Spleen (tissue), 11 donors: ENCODE results near the gene FAM151A. TPM values are rescaled to one million over a fixed set of nuclear protein-coding genes. Genes with fewer than 3 reads are reported as not detected.

Experiments used
- DNase-seq: peaks from one replicate; pipeline ENCODE4 v3.0.0-alpha.2; 2020
- H3K27ac ChIP-seq, 8 donors: fragments of 200-600 bp; sonication (generic) in 7 of 8; 1 replicate in 4 of 8; 2 replicates in 4 of 8; pipeline versions ENCODE4 v1.5.0 to v1.8.0; 2016 to 2021; ENCODE audit warnings: inconsistent platforms in 4 of 8, mild to moderate bottlenecking in 4 of 8, moderate library complexity in 1 of 8
- H3K27me3 ChIP-seq, 7 donors: fragments of 200-600 bp; sonication (generic) in 6 of 7; replicated peaks in 1 of 7; 1 replicate in 4 of 7; 2 replicates in 3 of 7; pipeline versions ENCODE4 v1.5.0 to v1.8.0; 2016 to 2021; ENCODE audit warnings: inconsistent platforms in 3 of 7, mild to moderate bottlenecking in 1 of 7
- H3K36me3 ChIP-seq, 6 donors: fragments of 200-600 bp; sonication (generic) in 5 of 6; 1 replicate in 4 of 6; 2 replicates in 2 of 6; pipeline versions ENCODE4 v1.5.0 to v1.8.0; 2016 to 2021; ENCODE audit warnings: inconsistent platforms in 2 of 6
- H3K4me1 ChIP-seq, 6 donors: fragments of 200-600 bp; sonication (generic) in 5 of 6; 1 replicate in 3 of 6; 2 replicates in 3 of 6; pipeline versions ENCODE4 v1.5.0 to v1.8.0; 2016 to 2021; ENCODE audit warnings: inconsistent platforms in 3 of 6
- H3K4me3 ChIP-seq, 8 donors: fragments of 200-600 bp; sonication (generic) in 7 of 8; 1 replicate in 4 of 8; 2 replicates in 4 of 8; pipeline versions ENCODE4 v1.5.0 to v1.8.0; 2016 to 2021; ENCODE audit warnings: inconsistent platforms in 4 of 8, mild to moderate bottlenecking in 4 of 8, moderate library complexity in 2 of 8
- H3K9me3 ChIP-seq, 8 donors: fragments of 200-600 bp; sonication (generic) in 7 of 8; 1 replicate in 4 of 8; 2 replicates in 4 of 8; pipeline versions ENCODE4 v1.5.0 to v1.8.0; 2016 to 2021; ENCODE audit warnings: inconsistent platforms in 4 of 8
- CTCF ChIP-seq, 11 experiments: fragments of 200-600 bp in 7 of 11; fragments of 450-650 bp in 4 of 11; sonication (generic) in 4 of 11; IDR thresholded peaks in 8 of 11; conservative IDR thresholded peaks in 3 of 11; 1 replicate in 7 of 11; 2 replicates in 4 of 11; pipeline versions ENCODE4 v1.4.0 to v1.8.0; 2016 to 2021; ENCODE audit warnings: antibody characterized with exemption in 11 of 11, inconsistent platforms in 4 of 11, mild to moderate bottlenecking in 1 of 11
- POLR2A ChIP-seq, 3 donors: fragments of 450-650 bp; IDR thresholded peaks; one replicate each; pipeline ENCODE4 v1.5.1; 2017; ENCODE audit warnings: antibody characterized with exemption in 3 of 3, mild to moderate bottlenecking in 1 of 3
- POLR2AphosphoS5 ChIP-seq, 3 donors: sonication (generic); formaldehyde crosslinking; IDR thresholded peaks; one replicate each; pipeline ENCODE4 v1.5.1; 2017; ENCODE audit warnings: antibody characterized with exemption in 3 of 3
- WGBS, 5 donors: extraction: QIAGEN DNeasy Blood & Tissue Kit in 3 of 5; methylation state at CpG; one replicate each; pipeline versions ENCODE4 v1.1.5 to v1.1.7; 2013 to 2018; 5-methylcytosine and 5-hydroxymethylcytosine counted together
- intact Hi-C: fragments of 100-400 bp; cut with DNase I; formaldehyde crosslinking; loops from one replicate; pipeline ENCODE4 v1.15.0; 2023; ENCODE audit warnings: low total_unique reads
- polyA plus RNA-seq, 3 donors: library from polyadenylated mRNA; stranded (reverse); fragments of 200-250 nt; gene quantifications; one replicate each; pipeline ENCODE4 v1.2.1, GENCODE V29; 2013
- total RNA-seq, 7 donors: library from RNA; depleted of rRNA in 3 of 7; stranded (reverse); fragments of >200 nt in 3 of 7; fragmentation: NEBNext Ultra II Directional in 4 of 7; extraction: Animal tissue kit (Norgen Biotek cat#: 25700) in 4 of 7; gene quantifications; one replicate each; pipeline versions ENCODE4 v1.1.0 to v1.2.1, GENCODE V29; 2016 to 2021
- donor health status: healthy with polysubstance abuse.
- donor health status: DM: no; HTN: no; CAD: no; lungs with moderate emphysema.
- donor health status: DM: no; HTN: no; CAD: no.
- donor health status: Bipolar disorder and iron deficiency.
- donor health status: healthy.
- donor health status: DM: no; HTN: no; CAD: no.
- donor health status: DM: yes; HTN: yes; CAD: no.

FAM151A gene
- total and polyA plus RNA-seq, 10 donors, result 0.70 to 4.2 (median 0.97) TPM; not detected in 1

- Histone ChIP-seq H3K4me1 (peaks cover 0 to 11% (median 2%) of the 10 kb centered on the region in 6 donors), H3K27me3 (no peaks in the 10 kb centered on the region), H3K9me3 (no peaks in the 10 kb centered on the region), H3K4me3 (no peak overlapping the region), H3K36me3 (no peaks in the 10 kb centered on the region), H3K27ac (no peak overlapping the region)
- TF ChIP-seq POLR2AphosphoS5 (IDR thresholded peaks at IDR 0.05) (no peak), CTCF (IDR thresholded peaks at IDR 0.05 in 8 of 11, conservative IDR thresholded peaks at IDR 0.05 in 3 of 11) (no peak), POLR2A (IDR thresholded peaks at IDR 0.05) (no peak)
- peak; percentile 59 for DNase-seq
- WGBS, 5 donors, result 83 to 95% (median 89%) methylated on average over 2 to 8 of the region's 8 CpGs
- intact Hi-C loops, result no loop called here
These were observed 11.7 kb downstream of the FAM151A start for GRCh38 chr1:54611621-54612020.

- Histone ChIP-seq H3K36me3 (no peaks in the 10 kb centered on the region), H3K9me3 (no peaks in the 10 kb centered on the region), H3K27me3 (no peaks in the 10 kb centered on the region), H3K4me1 (peaks cover 0 to 11% (median 2%) of the 10 kb centered on the region in 6 donors), H3K4me3 (no peak overlapping the region), H3K27ac (no peak overlapping the region)
- 92 to 98% (median 96%) methylated on average over 16 to 18 of the region's 18 CpGs for WGBS, 5 donors
- TF ChIP-seq CTCF (IDR thresholded peaks at IDR 0.05 in 8 of 11, conservative IDR thresholded peaks at IDR 0.05 in 3 of 11) (no peak), POLR2AphosphoS5 (IDR thresholded peaks at IDR 0.05) (no peak), POLR2A (IDR thresholded peaks at IDR 0.05) (no peak)
- intact Hi-C loops, result no loop called here
- peak; percentile 49 for DNase-seq
These were observed 12.4 kb downstream of the FAM151A start for GRCh38 chr1:54610601-54611580.

DNA sequence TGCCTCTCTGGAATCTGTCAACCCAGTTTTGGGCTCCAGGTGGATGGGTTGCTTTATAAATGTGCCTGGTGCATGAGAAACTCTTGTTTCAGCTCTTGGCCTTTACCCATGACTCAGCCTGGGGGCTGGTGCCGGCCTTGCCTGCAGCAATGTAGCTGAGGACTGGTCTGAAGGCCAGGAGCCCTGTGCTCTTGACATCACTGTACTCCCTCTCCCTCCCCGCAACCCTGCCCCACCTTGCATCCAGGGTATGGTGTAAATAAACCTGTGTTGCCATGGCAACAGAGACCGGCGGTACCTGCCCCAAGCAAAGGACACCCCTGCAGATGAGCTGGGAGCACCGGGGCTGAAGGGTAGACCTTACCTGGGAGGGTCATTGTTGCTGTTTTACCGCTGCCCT, 13.3 kb downstream of the FAM151A start:
- no peak for TF ChIP-seq CTCF (IDR thresholded peaks at IDR 0.05 in 8 of 11, conservative IDR thresholded peaks at IDR 0.05 in 3 of 11)
- TF ChIP-seq POLR2AphosphoS5 (IDR thresholded peaks at IDR 0.05), result no peak
- TF ChIP-seq POLR2A (IDR thresholded peaks at IDR 0.05), result no peak
- peak; percentile 68 for DNase-seq
- Histone ChIP-seq H3K27me3 (no peaks in the 10 kb centered on the region), H3K4me3 (no peak overlapping the region), H3K4me1 (peaks cover 0 to 11% (median 2%) of the 10 kb centered on the region in 6 donors), H3K27ac (peak overlapping the region in 2 of 8 donors; percentile 2 to 27), H3K36me3 (no peaks in the 10 kb centered on the region), H3K9me3 (no peaks in the 10 kb centered on the region)
- intact Hi-C loops, result no loop called here
- WGBS, 5 donors, result 75 to 87% (median 82%) methylated on average over 4 to 6 of the region's 6 CpGs

- Histone ChIP-seq H3K36me3 (no peaks in the 10 kb centered on the region), H3K27ac (peak overlapping the region in 1 of 8 donors; percentile 27), H3K9me3 (no peaks in the 10 kb centered on the region), H3K4me3 (no peak overlapping the region), H3K27me3 (no peaks in the 10 kb centered on the region), H3K4me1 (peaks cover 0 to 15% (median 3%) of the 10 kb centered on the region in 6 donors)
- TF ChIP-seq POLR2AphosphoS5 (IDR thresholded peaks at IDR 0.05) (peak; percentile 32 to 68 (median 60)), CTCF (IDR thresholded peaks at IDR 0.05 in 8 of 11, conservative IDR thresholded peaks at IDR 0.05 in 3 of 11) (no peak)
- WGBS, 5 donors, result 67 to 82% (median 75%) methylated on average over 11 to 16 of the region's 16 CpGs
- intact Hi-C loops, result no loop called here
- DNase-seq, result peak; percentile 79
These were observed 13.9 kb downstream of the FAM151A start for GRCh38 chr1:54609301-54609921.
